Globus pallidus (tissue), 1 donor: ENCODE data around the gene FBXW5.

Experiments used
- DNase-seq: peaks from one replicate; pipeline ENCODE4 v3.0.0-alpha.2; 2015; ENCODE audit warnings: low spot score

Gene FBXW5

GRCh38 chr9:136934277-136934676, 10.3 kb downstream of the FBXW5 start:
- DNase-seq, result no peak

DNA sequence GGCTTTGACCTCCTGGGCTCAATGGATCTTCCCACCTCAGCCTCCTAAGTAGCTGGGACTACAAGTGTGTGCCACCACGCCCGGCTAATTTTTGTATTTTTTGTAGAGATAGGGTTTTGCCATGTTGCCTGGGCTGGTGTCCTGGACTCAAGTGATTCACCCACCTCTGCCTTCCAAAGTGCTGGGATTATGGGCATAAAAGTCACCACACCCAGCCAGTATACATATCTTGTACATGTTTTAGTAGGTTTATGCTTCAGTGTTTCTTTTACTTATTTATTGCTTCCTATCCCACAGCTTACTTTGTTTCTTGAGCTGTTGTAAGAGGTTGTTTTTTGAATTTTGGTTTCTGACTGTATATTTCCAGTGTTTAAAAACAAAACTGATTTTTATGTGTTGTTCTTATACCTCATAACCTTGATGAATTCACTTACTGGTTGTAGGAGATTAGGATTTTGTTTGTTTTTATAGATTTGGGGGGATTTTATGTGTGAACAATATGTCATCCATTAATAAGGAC, 12.9 kb downstream of the FBXW5 start:
- no peak for DNase-seq

DNA sequence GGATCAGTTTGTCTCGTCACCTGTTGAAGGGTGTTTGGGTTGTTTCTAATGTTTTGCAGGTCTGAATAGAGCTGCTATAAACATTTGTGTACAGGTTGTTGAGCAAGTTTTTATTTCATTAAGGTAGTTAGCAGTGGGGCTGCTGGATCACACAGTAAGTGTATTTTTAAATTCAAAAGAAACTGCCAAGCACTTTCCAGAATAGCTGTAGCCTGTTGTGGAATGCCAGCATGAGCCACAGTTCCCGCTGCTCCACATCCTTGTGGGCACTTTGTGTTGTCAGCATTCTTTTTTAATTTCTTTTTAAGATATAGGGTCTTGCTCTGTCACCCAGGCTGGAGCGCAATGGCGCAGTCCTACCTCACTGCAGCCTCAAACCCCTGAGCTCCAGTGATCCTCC, 14.5 kb downstream of the FBXW5 start:
- no peak for DNase-seq

- no peak for DNase-seq
These were observed 15.9 kb downstream of the FBXW5 start for GRCh38 chr9:136928591-136928990.

- DNase-seq, result no peak
These were observed 16.9 kb downstream of the FBXW5 start for GRCh38 chr9:136927343-136928271.

GRCh38 chr9:136926749-136927148, 17.8 kb downstream of the FBXW5 start:
- DNase-seq, result no peak

- no peak for DNase-seq
These were observed 18.3 kb downstream of the FBXW5 start for GRCh38 chr9:136926154-136926704.

- no peak for DNase-seq
These were observed 19.0 kb downstream of the FBXW5 start for GRCh38 chr9:136925414-136926153.

DNA sequence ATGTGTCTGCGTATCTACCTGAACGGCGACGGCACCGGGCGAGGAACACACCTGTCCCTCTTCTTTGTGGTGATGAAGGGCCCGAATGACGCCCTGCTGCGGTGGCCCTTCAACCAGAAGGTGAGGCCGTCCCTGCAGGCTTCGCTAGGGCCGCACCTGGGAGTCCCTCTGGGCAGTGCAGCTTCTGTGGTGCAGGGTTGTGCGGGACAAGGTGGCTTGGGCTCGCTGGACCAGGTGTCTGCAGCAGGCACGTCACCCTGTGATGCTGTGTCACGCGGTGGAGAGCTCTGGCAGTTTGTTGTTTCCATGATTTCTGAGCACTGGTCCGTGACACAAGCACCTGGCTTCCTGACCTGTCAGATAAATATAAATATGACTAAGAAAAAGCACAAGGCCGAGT, 20.7 kb downstream of the FBXW5 start:
- no peak for DNase-seq

DNA sequence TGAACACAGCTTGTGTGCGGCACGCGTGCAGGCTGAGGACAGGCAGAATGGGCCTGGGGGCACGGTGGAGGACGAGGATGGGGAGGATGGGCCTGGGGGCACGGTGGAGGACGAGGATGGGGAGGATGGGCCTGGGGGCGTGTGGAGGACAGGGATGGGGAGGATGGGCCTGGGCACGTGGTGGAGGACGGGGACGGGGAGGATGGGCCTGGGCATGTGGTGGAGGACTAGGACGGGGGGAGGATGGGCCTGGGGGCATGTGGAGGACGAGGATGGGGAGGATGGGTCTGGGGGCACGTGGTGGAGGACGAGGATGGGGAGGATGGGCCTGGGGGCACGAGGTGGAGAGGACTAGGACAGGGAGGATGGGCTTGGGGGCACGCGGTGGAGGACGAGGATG, 22.0 kb downstream of the FBXW5 start:
- no peak for DNase-seq

GRCh38 chr9:136921718-136922117, 22.8 kb downstream of the FBXW5 start:
- no peak for DNase-seq

DNA sequence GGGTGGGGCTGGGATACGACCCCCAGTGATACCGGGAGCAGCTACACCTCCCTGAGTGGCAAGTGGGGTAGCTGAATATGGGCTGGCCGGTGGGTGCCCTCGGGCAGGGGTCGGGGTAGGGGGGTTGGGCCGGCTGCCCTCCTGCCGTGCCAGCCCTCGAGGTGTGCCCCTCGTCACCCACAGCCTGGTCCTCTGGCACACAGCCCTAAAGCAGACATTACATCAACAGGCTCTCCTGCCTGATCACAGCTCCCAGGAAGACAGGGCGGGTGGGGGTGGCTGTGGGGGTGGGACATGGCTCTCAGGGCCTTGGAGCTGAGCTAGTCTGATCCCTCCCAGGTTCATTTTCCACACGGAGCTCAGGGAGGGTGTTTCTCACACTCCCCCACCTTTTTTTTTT, 23.2 kb downstream of the FBXW5 start:
- DNase-seq, result no peak

DNA sequence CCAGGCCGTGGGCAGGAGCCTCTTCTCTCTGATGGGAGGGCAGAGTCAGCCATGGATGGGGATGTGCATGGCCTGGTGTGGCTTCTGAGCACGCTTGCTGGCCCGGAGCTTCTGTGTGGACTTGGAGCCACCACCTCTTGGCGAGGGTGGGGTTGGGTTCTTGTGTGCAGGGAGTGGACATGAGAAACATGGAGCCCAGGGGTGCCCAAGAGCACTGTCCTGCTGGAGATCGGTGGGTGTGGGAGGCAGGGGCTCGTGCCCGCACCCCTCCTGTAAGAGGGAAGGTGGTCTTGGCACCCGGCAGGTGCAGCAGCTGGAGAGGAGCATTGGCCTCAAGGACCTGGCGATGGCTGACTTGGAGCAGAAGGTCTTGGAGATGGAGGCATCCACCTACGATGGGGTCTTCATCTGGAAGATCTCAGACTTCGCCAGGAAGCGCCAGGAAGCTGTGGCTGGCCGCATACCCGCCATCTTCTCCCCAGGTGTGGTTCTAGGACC, 23.8 kb downstream of the FBXW5 start:
- no peak for DNase-seq

DNA sequence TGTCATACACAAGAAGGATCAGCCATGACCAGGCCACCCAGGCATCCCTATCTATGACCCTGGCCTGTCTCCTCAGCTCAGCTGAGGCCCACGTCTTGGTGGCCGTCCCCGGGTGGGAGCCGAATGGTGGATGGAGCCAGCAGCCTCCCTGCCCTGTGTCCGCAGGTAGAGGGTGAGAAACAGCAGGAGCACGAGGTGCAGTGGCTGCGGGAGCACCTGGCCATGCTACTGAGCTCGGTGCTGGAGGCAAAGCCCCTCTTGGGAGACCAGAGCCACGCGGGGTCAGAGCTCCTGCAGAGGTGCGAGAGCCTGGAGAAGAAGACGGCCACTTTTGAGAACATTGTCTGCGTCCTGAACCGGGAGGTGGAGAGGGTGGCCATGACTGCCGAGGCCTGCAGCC, 24.5 kb downstream of the FBXW5 start:
- DNase-seq, result no peak

GRCh38 chr9:136917902-136918301, 26.6 kb downstream of the FBXW5 start:
- no peak for DNase-seq

- DNase-seq, result no peak
These were observed 28.0 kb downstream of the FBXW5 start for GRCh38 chr9:136916330-136917184.

DNA sequence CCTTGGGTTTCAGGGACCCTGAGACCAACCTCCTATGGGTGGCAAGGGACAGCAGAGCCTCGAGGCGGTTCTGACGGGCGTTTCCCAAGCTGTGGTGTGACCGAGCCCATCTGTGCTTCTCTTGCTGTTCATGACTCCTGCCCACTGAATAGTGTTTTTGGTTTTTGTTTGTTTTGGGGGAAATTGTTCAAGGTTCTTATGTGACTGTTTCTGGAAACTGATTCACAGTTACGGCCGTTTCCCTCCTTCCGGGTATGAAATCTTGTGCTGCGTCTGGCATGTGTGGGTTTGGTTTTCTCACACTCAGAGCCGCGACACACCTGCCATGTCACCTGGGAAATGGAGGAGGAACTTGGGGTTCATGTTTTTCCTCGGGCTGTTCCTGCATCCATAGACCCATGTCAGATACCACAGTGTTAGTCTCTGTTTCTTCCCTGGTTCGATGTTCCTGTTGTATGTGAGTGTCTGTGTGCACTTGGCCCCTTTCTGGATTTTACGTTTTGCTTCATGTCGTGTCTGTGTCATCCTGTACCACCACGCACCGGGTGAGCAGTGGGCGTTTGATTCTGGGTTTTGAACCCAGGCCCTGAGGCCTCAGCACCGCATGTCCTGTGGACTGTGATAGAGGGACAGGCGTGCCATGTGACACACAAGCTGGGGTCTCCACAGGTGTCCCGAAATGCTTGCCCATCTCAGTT, 28.8 kb downstream of the FBXW5 start:
- DNase-seq, result no peak

- no peak for DNase-seq
These were observed 30.7 kb downstream of the FBXW5 start for GRCh38 chr9:136913701-136914438.

- no peak for DNase-seq
These were observed 33.7 kb downstream of the FBXW5 start for GRCh38 chr9:136910901-136911245.

GRCh38 chr9:136910197-136910900, 34.2 kb downstream of the FBXW5 start:
- no peak for DNase-seq
